ENCODE measurements around the gene NFASC.

The NFASC gene

GRCh38 chr1:204962742-204963632, 92.3 kb downstream of the NFASC start:
- DNase-seq = no peak

GRCh38 chr1:204967451-204967850, 96.8 kb downstream of the NFASC start:
- no peak for DNase-seq

- DNase-seq = no peak
These were observed 97.5 kb downstream of the NFASC start for GRCh38 chr1:204968135-204968534.

GRCh38 chr1:204968951-204969350, 98.3 kb downstream of the NFASC start:
- no peak for DNase-seq

GRCh38 chr1:204970937-204971336, 100.3 kb downstream of the NFASC start:
- peak; percentile 18 for DNase-seq

- peak; percentile 81 for DNase-seq
These were observed 101.1 kb downstream of the NFASC start for GRCh38 chr1:204971517-204972336.

GRCh38 chr1:204972426-204972825, 101.8 kb downstream of the NFASC start:
- peak; percentile 16 for DNase-seq

- no peak for DNase-seq
These were observed 102.8 kb downstream of the NFASC start for GRCh38 chr1:204973449-204973848.

GRCh38 chr1:204974327-204974726, 103.7 kb downstream of the NFASC start:
- DNase-seq = no peak

GRCh38 chr1:204975021-204975420, 104.4 kb downstream of the NFASC start:
- DNase-seq = no peak

GRCh38 chr1:204975568-204976235, 105.0 kb downstream of the NFASC start:
- DNase-seq = peak; percentile 59

GRCh38 chr1:204976646-204977045, 106.0 kb downstream of the NFASC start:
- DNase-seq = no peak

- no peak for DNase-seq
These were observed 106.7 kb downstream of the NFASC start for GRCh38 chr1:204977318-204977717.

GRCh38 chr1:204978782-204979181, 108.1 kb downstream of the NFASC start:
- DNase-seq = no peak

GRCh38 chr1:204979306-204979705, 108.6 kb downstream of the NFASC start:
- no peak for DNase-seq

- DNase-seq = no peak
These were observed 109.4 kb downstream of the NFASC start for GRCh38 chr1:204979891-204980649.

- no peak for DNase-seq
These were observed 110.3 kb downstream of the NFASC start for GRCh38 chr1:204980840-204981405.

GRCh38 chr1:204983136-204983535, 112.5 kb downstream of the NFASC start:
- DNase-seq = no peak

GRCh38 chr1:204983881-204984280, 113.2 kb downstream of the NFASC start:
- no peak for DNase-seq

- DNase-seq = no peak
These were observed 113.8 kb downstream of the NFASC start for GRCh38 chr1:204984499-204984898.

- no peak for DNase-seq
These were observed 115.5 kb downstream of the NFASC start for GRCh38 chr1:204986181-204986580.

- no peak for DNase-seq
These were observed 117.0 kb downstream of the NFASC start for GRCh38 chr1:204987689-204988088.

Data from suppressor macrophage treated with lipopolysaccharide for 4 hours (primary cell).